ENCODE measurements around the gene FAT4. TPM values are rescaled to one million over a fixed set of nuclear protein-coding genes. Genes with fewer than 3 reads are reported as not detected.

Gene FAT4
- total and polyA plus RNA-seq, 2 of the 4 experiments (the other 2 are of a cell fraction), result 6.8 to 37.5 TPM

DNA sequence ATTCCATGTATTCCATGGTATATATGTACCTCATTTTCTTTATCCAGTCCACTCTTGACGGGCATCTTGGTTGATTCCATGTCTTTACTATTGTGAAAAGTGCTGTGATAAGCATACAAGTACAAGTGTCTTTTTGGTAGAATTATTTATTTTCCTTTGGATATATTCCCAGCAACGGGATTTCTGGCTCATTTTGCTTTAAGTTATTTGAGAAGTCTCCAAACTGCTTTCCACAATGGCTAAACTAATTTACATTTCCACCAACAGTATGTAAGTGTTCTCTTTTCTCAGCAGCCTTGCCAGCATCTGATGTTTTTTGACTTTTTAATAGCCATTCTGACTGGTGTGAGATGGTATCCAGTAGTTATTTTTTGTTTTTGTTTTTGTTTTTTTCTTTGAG lies 17.6 kb upstream of the FAT4 start:
- intact Hi-C loops (cut with micrococcal nuclease), result no loop called here
- no peaks in the 10 kb centered on the region for H3K4me1 ChIP-seq (ENCODE audit: control insufficient read depth, insufficient read depth, low read length)
- no peak overlapping the region for H2BK15ac ChIP-seq (ENCODE audit: low read depth, low read length)
- no peak overlapping the region for H2BK120ac ChIP-seq (ENCODE audit: low read depth, low read length)
- no peaks in the 10 kb centered on the region for H3K9me3 ChIP-seq (ENCODE audit: control insufficient read depth, insufficient read depth, low read length)
- H3K18ac ChIP-seq (ENCODE audit: low read depth, low read length), result no peak overlapping the region
- no peak overlapping the region for H3K9ac ChIP-seq (ENCODE audit: low read depth, low read length)
- no CpG with 5 or more reads among the region's 2 CpGs for WGBS, 2 experiments (ENCODE audit: extremely low coverage in 2 of 2, insufficient read length in 1 of 2)
- no peak overlapping the region for H4K5ac ChIP-seq (ENCODE audit: low read depth, low read length)
- in situ Hi-C loops (cut with MboI; ENCODE audit: low sequenced_read_pairs), result no loop called here
- TF ChIP-seq RFX5 (IDR thresholded peaks at IDR 0.05; ENCODE audit: low read depth, low read length) (no peak), BHLHE40 (IDR thresholded peaks at IDR 0.05; ENCODE audit: low read depth, low read length) (no peak), MAZ (IDR thresholded peaks at IDR 0.05; ENCODE audit: borderline replicate concordance, low read depth, low read length) (no peak), RCOR1 (IDR thresholded peaks at IDR 0.05; ENCODE audit: insufficient replicate concordance, low read length) (no peak), FOS (IDR thresholded peaks at IDR 0.05; ENCODE audit: low read depth, low read length) (no peak), MAFK (IDR thresholded peaks at IDR 0.05; ENCODE audit: low read depth, low read length) (no peak), CHD1 (IDR thresholded peaks at IDR 0.05; ENCODE audit: low read depth, low read length) (no peak), RAD21 (IDR thresholded peaks at IDR 0.05; ENCODE audit: low read length) (no peak), NFE2L2 (IDR thresholded peaks at IDR 0.05; ENCODE audit: low read depth, low read length) (no peak)
- TF ChIP-seq, protein P1, sequence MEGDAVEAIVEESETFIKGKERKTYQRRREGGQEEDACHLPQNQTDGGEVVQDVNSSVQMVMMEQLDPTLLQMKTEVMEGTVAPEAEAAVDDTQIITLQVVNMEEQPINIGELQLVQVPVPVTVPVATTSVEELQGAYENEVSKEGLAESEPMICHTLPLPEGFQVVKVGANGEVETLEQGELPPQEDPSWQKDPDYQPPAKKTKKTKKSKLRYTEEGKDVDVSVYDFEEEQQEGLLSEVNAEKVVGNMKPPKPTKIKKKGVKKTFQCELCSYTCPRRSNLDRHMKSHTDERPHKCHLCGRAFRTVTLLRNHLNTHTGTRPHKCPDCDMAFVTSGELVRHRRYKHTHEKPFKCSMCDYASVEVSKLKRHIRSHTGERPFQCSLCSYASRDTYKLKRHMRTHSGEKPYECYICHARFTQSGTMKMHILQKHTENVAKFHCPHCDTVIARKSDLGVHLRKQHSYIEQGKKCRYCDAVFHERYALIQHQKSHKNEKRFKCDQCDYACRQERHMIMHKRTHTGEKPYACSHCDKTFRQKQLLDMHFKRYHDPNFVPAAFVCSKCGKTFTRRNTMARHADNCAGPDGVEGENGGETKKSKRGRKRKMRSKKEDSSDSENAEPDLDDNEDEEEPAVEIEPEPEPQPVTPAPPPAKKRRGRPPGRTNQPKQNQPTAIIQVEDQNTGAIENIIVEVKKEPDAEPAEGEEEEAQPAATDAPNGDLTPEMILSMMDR (conservative IDR thresholded peaks at IDR 0.05; ENCODE audit: low read depth, low read length), result no peak
- TF ChIP-seq, protein P2, sequence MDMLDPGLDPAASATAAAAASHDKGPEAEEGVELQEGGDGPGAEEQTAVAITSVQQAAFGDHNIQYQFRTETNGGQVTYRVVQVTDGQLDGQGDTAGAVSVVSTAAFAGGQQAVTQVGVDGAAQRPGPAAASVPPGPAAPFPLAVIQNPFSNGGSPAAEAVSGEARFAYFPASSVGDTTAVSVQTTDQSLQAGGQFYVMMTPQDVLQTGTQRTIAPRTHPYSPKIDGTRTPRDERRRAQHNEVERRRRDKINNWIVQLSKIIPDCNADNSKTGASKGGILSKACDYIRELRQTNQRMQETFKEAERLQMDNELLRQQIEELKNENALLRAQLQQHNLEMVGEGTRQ (IDR thresholded peaks at IDR 0.05; ENCODE audit: low read depth, low read length), result no peak
- H4K20me1 ChIP-seq (ENCODE audit: insufficient read depth, low read length), result no peaks in the 10 kb centered on the region
- no peaks in the 10 kb centered on the region for H3K36me3 ChIP-seq (ENCODE audit: control insufficient read depth, insufficient read depth, low read length)
- H3K14ac ChIP-seq (replicated peaks; ENCODE audit: low read depth, low read length), result no peak overlapping the region
- dilution Hi-C loops (cut with HindIII; ENCODE audit: low sequenced_read_pairs, unreplicated experiment), result no loop called here
- no peak overlapping the region for H2AK5ac ChIP-seq (ENCODE audit: low read depth, low read length)
- no peak overlapping the region for H4K91ac ChIP-seq (ENCODE audit: insufficient read depth, low read depth, low read length)
- no peak overlapping the region for H2BK5ac ChIP-seq (ENCODE audit: low read depth, low read length, poor library complexity, severe bottlenecking)
- no TSS peak for BruUV-seq (replicated peaks)
- no peaks in the 10 kb centered on the region for H3K27me3 ChIP-seq (ENCODE audit: control insufficient read depth, insufficient read depth, low read length)
- H4K8ac ChIP-seq (ENCODE audit: low read depth in 2 of 2, low read length in 2 of 2), result no peak overlapping the region
- H3K56ac ChIP-seq (ENCODE audit: extremely low read depth, insufficient read depth, low read length), result no peak overlapping the region
- DNase-seq (no peak), ATAC-seq (ENCODE audit: low read depth) (no peak)
- H2BK20ac ChIP-seq (ENCODE audit: low read depth, low read length), result no peak overlapping the region
- no peaks in the 10 kb centered on the region for H3K79me1 ChIP-seq (ENCODE audit: low read depth in 1 of 2, low read length in 2 of 2)
- no peak overlapping the region for H3K4me2 ChIP-seq (ENCODE audit: low read depth, low read length)
- no peak overlapping the region for H2AFZ ChIP-seq (replicated peaks; ENCODE audit: low read length, poor library complexity)
- no peaks in the 10 kb centered on the region for H3K9me1 ChIP-seq (ENCODE audit: insufficient read depth, low read length)
- no peak overlapping the region for H3K27ac ChIP-seq (ENCODE audit: insufficient read depth, low read length)
- no peak overlapping the region for H2AK9ac ChIP-seq (replicated peaks; ENCODE audit: low read depth, low read length, poor library complexity)
- CTCF ChIA-PET, result no interaction called here
- no peak overlapping the region for H3K4me3 ChIP-seq (ENCODE audit: insufficient read depth, low read depth, low read length)
- H3K4ac ChIP-seq (ENCODE audit: low read depth, low read length), result no peak overlapping the region
- POLR2A ChIA-PET (ENCODE audit: unreplicated experiment), result no interaction called here
- H3K23ac ChIP-seq (ENCODE audit: low read depth, low read length), result no peak overlapping the region
